Dedifferentiated amniotic fluid mesenchymal stem cell (primary cell): ENCODE measurements around the gene FBF1.
"Not testable (repeated sequence)": the region's sequence is repeated elsewhere in the genome, so short reads cannot be mapped to it uniquely, and the experiment has no call there.

Experiments used
- DNase-seq: peaks from one replicate; pipeline ENCODE4 v3.0.0-alpha.2; 2016; ENCODE audit errors: extremely low spot score

FBF1 gene

GRCh38 chr17:75876190-75876937 is 64.5 kb downstream of the FBF1 start:
- no peak for DNase-seq

GRCh38 chr17:75875940-75876189 is 65.0 kb downstream of the FBF1 start:
- DNase-seq: no peak

GRCh38 chr17:75875182-75875939 is 65.5 kb downstream of the FBF1 start:
- no peak for DNase-seq

- no peak for DNase-seq
Observed at GRCh38 chr17:75874323-75875181, 66.3 kb downstream of the FBF1 start.

- no peak for DNase-seq
Observed at GRCh38 chr17:75873587-75874322, 67.1 kb downstream of the FBF1 start.

GRCh38 chr17:75872434-75873351 is 68.1 kb downstream of the FBF1 start:
- peak; percentile 86 for DNase-seq

GRCh38 chr17:75870228-75870627 is 70.6 kb downstream of the FBF1 start:
- DNase-seq: not testable (repeated sequence)

- peak; percentile 28 for DNase-seq
Observed at GRCh38 chr17:75869282-75870141, 71.3 kb downstream of the FBF1 start.

GRCh38 chr17:75868730-75869281 is 72.0 kb downstream of the FBF1 start:
- DNase-seq: not testable (repeated sequence)

GRCh38 chr17:75865404-75866188 is 75.2 kb downstream of the FBF1 start:
- not testable (repeated sequence) for DNase-seq

GRCh38 chr17:75864887-75865286 is 76.0 kb downstream of the FBF1 start:
- DNase-seq: not testable (repeated sequence)

GRCh38 chr17:75864448-75864871 is 76.4 kb downstream of the FBF1 start:
- DNase-seq: peak; percentile 44

- no peak for DNase-seq
Observed at GRCh38 chr17:75861927-75862317, 78.9 kb downstream of the FBF1 start.
